ENCODE results near the gene ENDOU. TPM values are rescaled to one million over a fixed set of nuclear protein-coding genes. Genes with fewer than 3 reads are reported as not detected.
A peak's percentile ranks its signal among the peaks of the same experiment; 100 is the strongest.

Gene ENDOU
- total RNA-seq, 1 donor from 2014 or later: 21.4 TPM

- Histone ChIP-seq H3K27ac (peak overlapping the region; percentile 37), H3K4me3 (peak overlapping the region; percentile 67 to 98), H3K27me3 (no peaks in the 10 kb centered on the region), H3K4me1 (peaks cover 47% of the 10 kb centered on the region), H3K36me3 (no peaks in the 10 kb centered on the region), H3K9me3 (no peaks in the 10 kb centered on the region)
- TF ChIP-seq POLR2A (IDR thresholded peaks at IDR 0.05) (no peak), POLR2AphosphoS5 (IDR thresholded peaks at IDR 0.05; ENCODE audit: insufficient read depth in 1 of 2, low read depth in 1 of 2) (peak in 1 of 2 donors; percentile 29)
- TF ChIP-seq, protein P1, sequence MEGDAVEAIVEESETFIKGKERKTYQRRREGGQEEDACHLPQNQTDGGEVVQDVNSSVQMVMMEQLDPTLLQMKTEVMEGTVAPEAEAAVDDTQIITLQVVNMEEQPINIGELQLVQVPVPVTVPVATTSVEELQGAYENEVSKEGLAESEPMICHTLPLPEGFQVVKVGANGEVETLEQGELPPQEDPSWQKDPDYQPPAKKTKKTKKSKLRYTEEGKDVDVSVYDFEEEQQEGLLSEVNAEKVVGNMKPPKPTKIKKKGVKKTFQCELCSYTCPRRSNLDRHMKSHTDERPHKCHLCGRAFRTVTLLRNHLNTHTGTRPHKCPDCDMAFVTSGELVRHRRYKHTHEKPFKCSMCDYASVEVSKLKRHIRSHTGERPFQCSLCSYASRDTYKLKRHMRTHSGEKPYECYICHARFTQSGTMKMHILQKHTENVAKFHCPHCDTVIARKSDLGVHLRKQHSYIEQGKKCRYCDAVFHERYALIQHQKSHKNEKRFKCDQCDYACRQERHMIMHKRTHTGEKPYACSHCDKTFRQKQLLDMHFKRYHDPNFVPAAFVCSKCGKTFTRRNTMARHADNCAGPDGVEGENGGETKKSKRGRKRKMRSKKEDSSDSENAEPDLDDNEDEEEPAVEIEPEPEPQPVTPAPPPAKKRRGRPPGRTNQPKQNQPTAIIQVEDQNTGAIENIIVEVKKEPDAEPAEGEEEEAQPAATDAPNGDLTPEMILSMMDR (IDR thresholded peaks at IDR 0.05): no peak
- intact Hi-C loops (cut with DNase I): no loop called here
- DNase-seq (ENCODE audit: extremely low spot score in 2 of 2): no peak
Observed at GRCh38 chr12:47772738-47773061, 47.4 kb upstream of the ENDOU start.

DNA sequence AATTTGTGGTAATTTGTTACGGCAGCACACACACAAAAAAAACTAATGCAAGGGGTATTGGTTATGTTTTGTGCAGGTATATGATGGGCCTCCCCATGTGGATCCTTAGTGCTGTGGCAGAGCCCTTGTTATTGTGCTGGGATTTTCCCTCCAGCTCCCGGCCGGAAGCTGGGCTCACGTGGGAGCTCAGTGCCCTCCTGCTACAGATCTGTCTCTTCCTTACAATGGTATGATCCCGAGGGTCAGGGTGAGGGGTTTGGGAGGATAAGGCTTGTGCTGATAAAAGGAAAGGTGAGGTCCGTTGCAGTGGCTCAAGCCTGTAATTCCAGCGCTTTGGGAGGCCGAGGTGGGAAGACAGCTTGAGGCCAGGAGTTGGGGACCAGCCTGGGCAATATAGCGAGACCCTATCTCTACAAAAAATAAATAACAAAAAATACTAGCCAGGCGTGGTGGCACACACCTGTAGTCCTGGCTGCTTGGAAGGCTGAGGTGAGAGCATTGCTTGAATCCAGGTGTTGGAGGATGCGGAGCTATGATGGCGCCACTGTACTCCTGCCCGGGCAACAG, 46.9 kb upstream of the ENDOU start:
- Histone ChIP-seq H3K27ac (no peak overlapping the region), H3K36me3 (no peaks in the 10 kb centered on the region), H3K4me1 (peaks cover 44% of the 10 kb centered on the region), H3K27me3 (no peaks in the 10 kb centered on the region), H3K9me3 (no peaks in the 10 kb centered on the region), H3K4me3 (peak overlapping the region in 1 of 2 donors; percentile 98)
- intact Hi-C loops (cut with DNase I): no loop called here
- no peak for TF ChIP-seq POLR2AphosphoS5 (IDR thresholded peaks at IDR 0.05; ENCODE audit: insufficient read depth in 1 of 2, low read depth in 1 of 2)
- TF ChIP-seq, protein P1 (IDR thresholded peaks at IDR 0.05): no peak
- TF ChIP-seq POLR2A (IDR thresholded peaks at IDR 0.05): no peak
- no peak for DNase-seq (ENCODE audit: extremely low spot score in 2 of 2)

DNA sequence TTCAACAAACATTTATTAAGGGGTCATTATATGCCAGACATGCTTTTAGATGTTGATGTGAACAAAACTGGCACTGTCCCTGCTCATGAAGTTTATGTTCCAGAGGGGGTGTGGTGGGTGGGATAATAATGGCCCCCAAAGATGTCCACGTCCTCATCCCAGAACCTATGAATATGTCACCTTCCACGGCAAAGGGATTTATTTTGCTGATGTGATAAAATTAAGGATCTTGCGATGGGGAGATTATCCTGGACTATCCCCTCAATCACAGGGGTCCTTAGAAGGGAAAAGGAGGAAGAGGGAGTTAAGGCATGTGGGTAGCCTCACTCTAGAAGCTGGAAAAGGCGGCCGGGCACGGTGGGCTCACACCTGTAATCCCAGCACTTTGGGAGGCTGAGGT, 46.0 kb upstream of the ENDOU start:
- Histone ChIP-seq H3K9me3 (no peaks in the 10 kb centered on the region), H3K36me3 (no peaks in the 10 kb centered on the region), H3K27me3 (no peaks in the 10 kb centered on the region), H3K27ac (no peak overlapping the region), H3K4me1 (peaks cover 36% of the 10 kb centered on the region), H3K4me3 (no peak overlapping the region)
- intact Hi-C loops (cut with DNase I): no loop called here
- TF ChIP-seq, protein P1 (IDR thresholded peaks at IDR 0.05): no peak
- no peak for TF ChIP-seq POLR2AphosphoS5 (IDR thresholded peaks at IDR 0.05; ENCODE audit: insufficient read depth in 1 of 2, low read depth in 1 of 2)
- no peak for TF ChIP-seq POLR2A (IDR thresholded peaks at IDR 0.05)
- no peak for DNase-seq (ENCODE audit: extremely low spot score in 2 of 2)

DNA sequence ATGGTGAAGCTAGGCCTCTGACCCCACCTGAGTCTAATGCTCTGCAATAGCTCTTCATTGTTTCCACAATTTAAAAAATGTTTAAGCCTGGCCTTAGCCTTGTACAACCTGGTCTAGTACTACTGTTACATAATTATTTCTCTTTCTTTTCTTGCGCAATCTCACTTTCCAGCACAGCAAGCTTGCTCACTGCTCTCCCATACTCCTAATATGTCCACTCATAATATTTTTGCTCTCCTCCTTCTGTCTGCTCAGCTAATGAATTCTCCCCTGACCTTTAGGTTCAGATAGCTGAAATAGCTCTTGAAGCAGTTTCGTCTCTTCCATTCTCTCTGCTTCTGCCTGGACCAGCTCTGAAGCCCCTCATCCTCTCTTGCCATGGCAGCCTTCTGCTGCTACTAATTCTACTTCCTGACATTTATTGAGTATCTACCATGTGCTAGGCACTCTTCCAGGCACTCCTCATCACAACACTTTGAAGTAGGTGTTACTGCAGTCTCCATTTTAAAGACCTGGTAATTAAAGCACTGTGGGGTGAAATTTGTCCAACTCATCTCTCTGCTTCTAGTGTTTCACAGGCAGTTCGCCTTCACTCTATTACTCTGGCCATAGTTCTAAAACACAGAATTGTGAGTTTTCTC, 44.9 kb upstream of the ENDOU start:
- Histone ChIP-seq H3K9me3 (no peaks in the 10 kb centered on the region), H3K4me1 (peaks cover 25% of the 10 kb centered on the region), H3K4me3 (no peak overlapping the region), H3K27me3 (no peaks in the 10 kb centered on the region), H3K27ac (no peak overlapping the region), H3K36me3 (no peaks in the 10 kb centered on the region)
- intact Hi-C loops (cut with DNase I): no loop called here
- TF ChIP-seq POLR2A (IDR thresholded peaks at IDR 0.05) (no peak), POLR2AphosphoS5 (IDR thresholded peaks at IDR 0.05; ENCODE audit: insufficient read depth in 1 of 2, low read depth in 1 of 2) (peak in 1 of 2 donors; percentile 33)
- no peak for DNase-seq (ENCODE audit: extremely low spot score in 2 of 2)

DNA sequence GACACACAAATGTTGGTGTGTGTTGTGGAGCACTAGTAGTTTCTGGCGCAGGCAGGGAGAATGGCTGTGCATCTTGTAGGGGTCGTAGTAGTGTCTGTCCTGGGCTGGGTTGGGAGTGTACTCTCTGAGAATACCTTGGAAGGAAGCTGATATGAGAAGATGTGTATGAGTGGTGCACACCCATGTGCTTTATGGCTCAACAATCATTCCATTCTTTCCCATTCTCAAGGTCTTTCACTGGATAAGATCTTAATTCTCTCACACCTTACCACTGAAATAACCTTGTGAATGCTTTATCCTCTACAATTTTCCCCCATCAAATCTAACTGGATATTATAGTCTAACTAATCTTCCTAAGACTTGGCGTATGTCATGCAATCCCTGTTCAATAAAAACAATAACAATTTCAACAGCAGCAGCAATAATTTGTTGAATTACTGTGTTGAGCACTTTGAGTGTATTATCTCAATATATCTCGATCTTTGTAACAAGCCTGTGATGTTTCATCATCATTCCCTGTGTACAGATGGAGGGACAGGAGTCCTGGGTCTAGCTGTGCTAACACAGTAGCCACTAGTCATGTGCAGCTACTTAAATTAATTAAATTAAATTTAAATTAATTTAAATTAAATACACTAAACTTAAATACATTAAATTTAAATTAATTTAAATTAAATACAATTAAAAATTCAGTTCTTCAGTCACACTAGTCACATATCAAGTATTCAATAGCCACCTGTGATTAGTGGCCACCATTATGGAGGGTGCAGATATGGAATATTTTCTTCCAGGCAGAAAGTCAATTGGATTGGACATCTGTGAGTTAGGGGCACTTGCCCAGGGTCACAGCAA, 44.2 kb upstream of the ENDOU start:
- no peak for TF ChIP-seq POLR2AphosphoS5 (IDR thresholded peaks at IDR 0.05; ENCODE audit: insufficient read depth in 1 of 2, low read depth in 1 of 2)
- TF ChIP-seq, protein P1 (IDR thresholded peaks at IDR 0.05): no peak
- no peak for TF ChIP-seq POLR2A (IDR thresholded peaks at IDR 0.05)
- Histone ChIP-seq H3K9me3 (no peaks in the 10 kb centered on the region), H3K36me3 (no peaks in the 10 kb centered on the region), H3K4me3 (no peak overlapping the region), H3K27me3 (no peaks in the 10 kb centered on the region), H3K4me1 (peaks cover 17% of the 10 kb centered on the region), H3K27ac (no peak overlapping the region)
- no peak for DNase-seq (ENCODE audit: extremely low spot score in 2 of 2)
- intact Hi-C loops (cut with DNase I): no loop called here

Data from vagina (tissue), 2 donors.